Mucosa of descending colon (tissue), 3 donors: ENCODE data around the gene LYPD6B. TPM values are rescaled to one million over a fixed set of nuclear protein-coding genes. Genes with fewer than 3 reads are reported as not detected.

Experiments
- ATAC-seq: fragments of 200-7000 bp; cut with Tn5 transposase; one replicate; pipeline ENCODE4 v1.9.1; 2020; ENCODE audit warnings: mild to moderate bottlenecking, moderate library complexity
- DNase-seq, 3 donors: peaks; one replicate each; pipeline ENCODE4 v3.0.0-alpha.2; 2020
- H3K36me3 ChIP-seq: fragments of 200-600 bp; one replicate; pipeline ENCODE4 v1.8.0; 2021; ENCODE audit warnings: low read depth, mild to moderate bottlenecking
- H3K4me1 ChIP-seq: fragments of 200-600 bp; one replicate; pipeline ENCODE4 v1.8.0; 2021; ENCODE audit warnings: low read depth, mild to moderate bottlenecking
- H3K4me3 ChIP-seq: fragments of 200-600 bp; one replicate; pipeline ENCODE4 v1.8.0; 2021; ENCODE audit warnings: mild to moderate bottlenecking
- H3K9me3 ChIP-seq: fragments of 200-600 bp; one replicate; pipeline ENCODE4 v1.8.0; 2021; ENCODE audit warnings: mild to moderate bottlenecking
- CTCF ChIP-seq: fragments of 200-600 bp; IDR thresholded peaks from one replicate; pipeline ENCODE4 v1.8.0; 2022; ENCODE audit warnings: antibody characterized with exemption, mild to moderate bottlenecking
- intact Hi-C, 2 donors: fragments of 100-400 bp; cut with DNase I in 1 of 2; cut with micrococcal nuclease in 1 of 2; formaldehyde crosslinking; loops; one replicate each; pipeline versions ENCODE4 v1.11.0 to v1.11.1; 2022; cut with DNase I, micrococcal nuclease
- total RNA-seq, 3 donors: library from RNA; stranded (reverse); fragmentation: NEBNext Ultra II Directional in 2 of 3; extraction: Animal tissue kit (Norgen Biotek cat#: 25700) in 2 of 3; gene quantifications; one replicate each; pipeline versions ENCODE4 v1.2.1 to v1.2.4, GENCODE V29; 2021 to 2023
- donor health status: DM: no; HTN: no; CAD: no; lungs with moderate emphysema.
- donor health status: DM: no; HTN: no; CAD: no.
- donor health status: DM: no; HTN: yes; CAD: no.

The LYPD6B gene
- total RNA-seq, 3 donors from 2014 or later = 0.28 to 1.7 (median 1.1) TPM

GRCh38 chr2:149261692-149262091 lies 223.2 kb downstream of the LYPD6B start:
- Histone ChIP-seq H3K4me3 (no peak overlapping the region), H3K9me3 (no peaks in the 10 kb centered on the region), H3K4me1 (no peaks in the 10 kb centered on the region), H3K36me3 (no peaks in the 10 kb centered on the region)
- intact Hi-C loops = no loop called here
- ATAC-seq (no peak), DNase-seq (no peak)
- TF ChIP-seq CTCF = no peak

Other genes starting within 250 kb of the LYPD6B start
- 10 to 100 TPM in 1 of 3 donors, 1 to 10 TPM in 2; 1.5 to 11.0 (median 2.5) TPM for gene KIF5C, start 163.5 kb upstream of the LYPD6B start, total RNA-seq